DND-41 (cell line): ENCODE measurements around the gene HMGCR.

ENCODE experiments used
- CTCF ChIP-seq: IDR thresholded peaks from 2 replicates; pipeline ENCODE4 v1.5.1; 2012; ENCODE audit warnings: borderline replicate concordance, low read length, moderate library complexity, mild to moderate bottlenecking; ENCODE audit not compliant: poor library complexity, severe bottlenecking; ENCODE audit errors: extremely low read depth
- EZH2 ChIP-seq: IDR thresholded peaks from 3 replicates; pipeline ENCODE4 v1.6.1; 2012; ENCODE audit warnings: borderline replicate concordance, low read depth, mild to moderate bottlenecking, moderate library complexity, low read length, inconsistent platforms; ENCODE audit not compliant: severe bottlenecking

- TF ChIP-seq CTCF (no peak), EZH2 (no peak)
These were observed 21.1 kb downstream of the HMGCR start for GRCh38 chr5:75358117-75358516.
